Transverse colon (tissue), 4 donors: ENCODE results near the gene MRPS6.

Source experiments
- CTCF ChIP-seq, 5 experiments: fragments of 200-600 bp in 3 of 5; fragments of 450-650 bp in 2 of 5; sonication (generic) in 3 of 5; IDR thresholded peaks; 1 replicate in 2 of 5; 2 replicates in 3 of 5; pipeline ENCODE4 v1.5.1; 2016 to 2017; ENCODE audit warnings: antibody characterized with exemption in 5 of 5, inconsistent platforms in 3 of 5, mild to moderate bottlenecking in 2 of 5, moderate library complexity in 1 of 5
- EP300 ChIP-seq: sonication (generic); formaldehyde crosslinking; IDR thresholded peaks from one replicate; pipeline ENCODE4 v1.6.1; 2017; ENCODE audit warnings: antibody characterized with exemption, low read depth
- POLR2A ChIP-seq: fragments of 450-650 bp; IDR thresholded peaks from one replicate; pipeline ENCODE4 v1.6.1; 2016; ENCODE audit warnings: antibody characterized with exemption, mild to moderate bottlenecking, moderate library complexity
- POLR2AphosphoS5 ChIP-seq, 3 donors: sonication (generic); formaldehyde crosslinking; IDR thresholded peaks; one replicate each; pipeline ENCODE4 v1.6.1; 2016; ENCODE audit warnings: antibody characterized with exemption in 3 of 3

- TF ChIP-seq CTCF (IDR thresholded peaks at IDR 0.05) (no peak), POLR2A (no peak), EP300 (no peak), POLR2AphosphoS5 (IDR thresholded peaks at IDR 0.05) (no peak)
These were observed 27.0 kb downstream of the MRPS6 start for GRCh38 chr21:34100337-34100736.
